ENCODE measurements around the gene ZNF521.

Gene ZNF521

GRCh38 chr18:25126751-25127150, 225.2 kb downstream of the ZNF521 start:
- no peak for DNase-seq (ENCODE audit: low read depth, low spot score)

- no peak for DNase-seq (ENCODE audit: low read depth, low spot score)
Measured at GRCh38 chr18:25125680-25126079, 226.3 kb downstream of the ZNF521 start.

GRCh38 chr18:25123438-25124232, 228.3 kb downstream of the ZNF521 start:
- no peak for DNase-seq (ENCODE audit: low read depth, low spot score)

GRCh38 chr18:25121442-25121841, 230.5 kb downstream of the ZNF521 start:
- no peak for DNase-seq (ENCODE audit: low read depth, low spot score)

GRCh38 chr18:25113566-25113965, 238.4 kb downstream of the ZNF521 start:
- no peak for DNase-seq (ENCODE audit: low read depth, low spot score)

GRCh38 chr18:25112821-25113434, 239.0 kb downstream of the ZNF521 start:
- DNase-seq (ENCODE audit: low read depth, low spot score) = peak; percentile 39

GRCh38 chr18:25111377-25112288, 240.3 kb downstream of the ZNF521 start:
- DNase-seq (ENCODE audit: low read depth, low spot score) = peak; percentile 56

- DNase-seq (ENCODE audit: low read depth, low spot score) = no peak
Measured at GRCh38 chr18:25109484-25109883, 242.5 kb downstream of the ZNF521 start.

- DNase-seq (ENCODE audit: low read depth, low spot score) = no peak
Measured at GRCh38 chr18:25103468-25104155, 248.4 kb downstream of the ZNF521 start.

GRCh38 chr18:25102662-25103061, 249.3 kb downstream of the ZNF521 start:
- DNase-seq (ENCODE audit: low read depth, low spot score) = no peak

GRCh38 chr18:25100418-25100817, 251.5 kb downstream of the ZNF521 start:
- no peak for DNase-seq (ENCODE audit: low read depth, low spot score)

GRCh38 chr18:25099895-25100294, 252.1 kb downstream of the ZNF521 start:
- DNase-seq (ENCODE audit: low read depth, low spot score) = no peak

- no peak for DNase-seq (ENCODE audit: low read depth, low spot score)
Measured at GRCh38 chr18:25097569-25098056, 254.4 kb downstream of the ZNF521 start.

- DNase-seq (ENCODE audit: low read depth, low spot score) = no peak
Measured at GRCh38 chr18:25097057-25097456, 254.9 kb downstream of the ZNF521 start.

GRCh38 chr18:25093141-25093540, 258.8 kb downstream of the ZNF521 start:
- no peak for DNase-seq (ENCODE audit: low read depth, low spot score)

- DNase-seq (ENCODE audit: low read depth, low spot score) = no peak
Measured at GRCh38 chr18:25089470-25089869, 262.5 kb downstream of the ZNF521 start.

GRCh38 chr18:25086876-25087275, 265.1 kb downstream of the ZNF521 start:
- DNase-seq (ENCODE audit: low read depth, low spot score) = no peak

- no peak for DNase-seq (ENCODE audit: low read depth, low spot score)
Measured at GRCh38 chr18:25081001-25081400, 271.0 kb downstream of the ZNF521 start.

- DNase-seq (ENCODE audit: low read depth, low spot score) = no peak
Measured at GRCh38 chr18:25080211-25080610, 271.8 kb downstream of the ZNF521 start.

- DNase-seq (ENCODE audit: low read depth, low spot score) = no peak
Measured at GRCh38 chr18:25077944-25078723, 273.8 kb downstream of the ZNF521 start.
